Fibroblast of lung (primary cell): Measurements from ENCODE around the gene FREM1. TPM values are rescaled to one million over a fixed set of nuclear protein-coding genes. Genes with fewer than 3 reads are reported as not detected.

ENCODE experiments used
- DNase-seq, 2 donors: peaks; one replicate each; pipeline versions ENCODE4 v3.0.0 to v3.0.0-alpha.2; 2010; ENCODE audit warnings: low read depth in 2 of 2
- H2AFZ ChIP-seq: 2 replicates; pipeline ENCODE4 v1.5.1; 2012; ENCODE audit warnings: low read length, control low read depth, inconsistent platforms
- H3K27ac ChIP-seq: 2 replicates; pipeline ENCODE4 v1.5.1; 2011; ENCODE audit warnings: low read length, control low read depth; ENCODE audit not compliant: insufficient read depth
- H3K27me3 ChIP-seq: 2 replicates; pipeline ENCODE4 v1.5.1; 2011; ENCODE audit warnings: mild to moderate bottlenecking, low read length; ENCODE audit not compliant: control insufficient read depth, insufficient read depth
- H3K36me3 ChIP-seq: 2 replicates; pipeline ENCODE4 v1.5.1; 2011; ENCODE audit warnings: low read length; ENCODE audit not compliant: control insufficient read depth, insufficient read depth
- H3K4me1 ChIP-seq: 2 replicates; pipeline ENCODE4 v1.5.1; 2011; ENCODE audit warnings: low read length; ENCODE audit not compliant: control insufficient read depth, insufficient read depth; ENCODE audit errors: extremely low read depth
- H3K4me2 ChIP-seq: 2 replicates; pipeline ENCODE4 v1.5.1; 2011; ENCODE audit warnings: low read length, control low read depth; ENCODE audit not compliant: insufficient read depth; ENCODE audit errors: extremely low read depth
- H3K4me3 ChIP-seq, 4 experiments: fragments of 200-600 bp in 1 of 4; sonication (generic) in 1 of 4; replicated peaks in 1 of 4; 2 replicates each; pipeline ENCODE4 v1.5.1; 2011 to 2016; ENCODE audit warnings: low read length in 4 of 4, low read depth in 3 of 4, mild to moderate bottlenecking in 3 of 4, control low read depth in 2 of 4, inconsistent platforms in 1 of 4, mixed read lengths in 1 of 4; ENCODE audit not compliant: insufficient read depth in 1 of 4; ENCODE audit errors: control extremely low read depth in 1 of 4
- H3K79me2 ChIP-seq: 2 replicates; pipeline ENCODE4 v1.5.1; 2012; ENCODE audit warnings: mild to moderate bottlenecking, low read length, inconsistent platforms; ENCODE audit not compliant: control insufficient read depth, insufficient read depth
- H3K9ac ChIP-seq: 2 replicates; pipeline ENCODE4 v1.5.1; 2011; ENCODE audit warnings: mild to moderate bottlenecking, low read length, control low read depth; ENCODE audit not compliant: insufficient read depth
- H3K9me3 ChIP-seq: 2 replicates; pipeline ENCODE4 v1.5.1; 2012; ENCODE audit warnings: low read depth, low read length; ENCODE audit not compliant: control insufficient read depth, insufficient read depth
- H4K20me1 ChIP-seq: 2 replicates; pipeline ENCODE4 v1.5.1; 2011; ENCODE audit warnings: low read length; ENCODE audit not compliant: control insufficient read depth, insufficient read depth; ENCODE audit errors: extremely low read depth
- EZH2 ChIP-seq: IDR thresholded peaks from 2 replicates; pipeline ENCODE4 v1.5.1; 2012; ENCODE audit warnings: low read length, control low read depth, mild to moderate bottlenecking; ENCODE audit errors: missing control alignments
- polyA plus RNA-seq, 2 donors: library from polyadenylated mRNA; depleted of rRNA in 1 of 2; stranded (reverse) in 1 of 2; unstranded in 1 of 2; fragments of >200 nt; gene quantifications; 2 replicates each; pipeline ENCODE4 v1.2.1, GENCODE V29; 2011 to 2012; ENCODE audit warnings: missing spikeins in 1 of 2
- total RNA-seq: library from RNA; depleted of rRNA; stranded (reverse); fragments of >200 nt; gene quantifications from 2 replicates; pipeline ENCODE4 v1.2.1, GENCODE V29; 2014
- TF ChIP-seq, protein P1 (sequence below), 2 donors: IDR thresholded peaks in 1 of 2; conservative IDR thresholded peaks in 1 of 2; 1 replicate in 1 of 2; 2 replicates in 1 of 2; pipeline ENCODE4 v1.5.1; 2011 to 2012; ENCODE audit warnings: low read length in 2 of 2, control low read depth in 1 of 2, inconsistent platforms in 1 of 2, low read depth in 1 of 2, mild to moderate bottlenecking in 1 of 2

FREM1 gene
- total and polyA plus RNA-seq, 2 donors (not counting 1 experiment from before 2014, with no cell fraction given): under 0.01 to 0.01 TPM

DNA sequence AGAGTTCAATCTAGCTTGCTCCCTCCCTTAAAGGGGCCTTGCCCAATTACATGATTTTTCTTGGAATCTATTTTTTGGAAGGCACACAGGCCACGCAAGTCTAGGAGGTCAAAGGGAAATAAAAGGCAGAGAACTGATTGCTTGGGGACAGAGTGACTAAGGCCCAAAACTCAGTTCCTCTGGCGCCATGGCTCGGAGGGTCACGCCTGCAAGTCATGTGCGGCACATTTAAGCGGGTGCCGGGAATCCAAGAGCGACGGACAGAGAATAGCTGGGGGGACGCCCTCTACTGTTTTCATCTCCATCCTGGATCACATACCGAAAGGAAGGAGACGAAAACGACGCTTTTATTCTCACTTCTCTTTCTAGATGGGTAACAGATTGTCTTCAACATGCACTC is 78.6 kb downstream of the FREM1 start:
- Histone ChIP-seq H3K9me3 (no peaks in the 10 kb centered on the region), H3K27me3 (no peaks in the 10 kb centered on the region), H3K36me3 (no peaks in the 10 kb centered on the region), H3K4me3 (no peak overlapping the region), H3K4me2 (no peak overlapping the region), H3K4me1 (no peaks in the 10 kb centered on the region), H2AFZ (no peak overlapping the region), H3K9ac (no peak overlapping the region), H3K27ac (no peak overlapping the region), H4K20me1 (no peaks in the 10 kb centered on the region), H3K79me2 (no peaks in the 10 kb centered on the region)
- TF ChIP-seq, protein P1, sequence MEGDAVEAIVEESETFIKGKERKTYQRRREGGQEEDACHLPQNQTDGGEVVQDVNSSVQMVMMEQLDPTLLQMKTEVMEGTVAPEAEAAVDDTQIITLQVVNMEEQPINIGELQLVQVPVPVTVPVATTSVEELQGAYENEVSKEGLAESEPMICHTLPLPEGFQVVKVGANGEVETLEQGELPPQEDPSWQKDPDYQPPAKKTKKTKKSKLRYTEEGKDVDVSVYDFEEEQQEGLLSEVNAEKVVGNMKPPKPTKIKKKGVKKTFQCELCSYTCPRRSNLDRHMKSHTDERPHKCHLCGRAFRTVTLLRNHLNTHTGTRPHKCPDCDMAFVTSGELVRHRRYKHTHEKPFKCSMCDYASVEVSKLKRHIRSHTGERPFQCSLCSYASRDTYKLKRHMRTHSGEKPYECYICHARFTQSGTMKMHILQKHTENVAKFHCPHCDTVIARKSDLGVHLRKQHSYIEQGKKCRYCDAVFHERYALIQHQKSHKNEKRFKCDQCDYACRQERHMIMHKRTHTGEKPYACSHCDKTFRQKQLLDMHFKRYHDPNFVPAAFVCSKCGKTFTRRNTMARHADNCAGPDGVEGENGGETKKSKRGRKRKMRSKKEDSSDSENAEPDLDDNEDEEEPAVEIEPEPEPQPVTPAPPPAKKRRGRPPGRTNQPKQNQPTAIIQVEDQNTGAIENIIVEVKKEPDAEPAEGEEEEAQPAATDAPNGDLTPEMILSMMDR (conservative IDR thresholded peaks at IDR 0.05 in 1 of 2, IDR thresholded peaks at IDR 0.05 in 1 of 2; ENCODE audit: low read depth in 1 of 2, low read length in 2 of 2): no peak
- no peak for TF ChIP-seq EZH2
- DNase-seq: no peak

DNA sequence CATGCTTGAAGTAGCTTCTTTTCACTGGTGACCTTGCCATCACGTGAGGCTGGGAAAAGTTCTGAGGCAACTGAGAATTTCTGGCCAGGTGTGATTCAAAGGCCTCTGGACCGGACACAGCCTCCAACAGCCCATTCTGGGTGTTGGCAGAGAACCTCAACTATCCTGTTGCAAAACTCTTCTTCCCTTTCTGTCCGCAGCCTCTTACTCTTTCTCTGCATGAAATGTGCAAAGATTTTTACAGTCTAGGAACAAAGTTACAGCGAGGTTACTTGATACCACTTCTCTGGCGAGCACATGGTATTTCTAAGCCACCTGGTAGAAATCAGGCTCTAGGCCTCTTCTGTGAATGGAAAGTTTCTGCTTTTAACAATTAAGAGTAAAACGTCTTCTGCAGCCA is 79.2 kb downstream of the FREM1 start:
- Histone ChIP-seq H3K4me3 (no peak overlapping the region), H3K27me3 (no peaks in the 10 kb centered on the region), H3K79me2 (no peaks in the 10 kb centered on the region), H2AFZ (no peak overlapping the region), H4K20me1 (no peaks in the 10 kb centered on the region), H3K36me3 (no peaks in the 10 kb centered on the region), H3K9me3 (no peaks in the 10 kb centered on the region), H3K4me2 (no peak overlapping the region), H3K27ac (no peak overlapping the region), H3K4me1 (no peaks in the 10 kb centered on the region), H3K9ac (no peak overlapping the region)
- no peak for DNase-seq
- TF ChIP-seq, protein P1 (conservative IDR thresholded peaks at IDR 0.05 in 1 of 2, IDR thresholded peaks at IDR 0.05 in 1 of 2; ENCODE audit: low read depth in 1 of 2, low read length in 2 of 2): no peak
- TF ChIP-seq EZH2: no peak

DNA sequence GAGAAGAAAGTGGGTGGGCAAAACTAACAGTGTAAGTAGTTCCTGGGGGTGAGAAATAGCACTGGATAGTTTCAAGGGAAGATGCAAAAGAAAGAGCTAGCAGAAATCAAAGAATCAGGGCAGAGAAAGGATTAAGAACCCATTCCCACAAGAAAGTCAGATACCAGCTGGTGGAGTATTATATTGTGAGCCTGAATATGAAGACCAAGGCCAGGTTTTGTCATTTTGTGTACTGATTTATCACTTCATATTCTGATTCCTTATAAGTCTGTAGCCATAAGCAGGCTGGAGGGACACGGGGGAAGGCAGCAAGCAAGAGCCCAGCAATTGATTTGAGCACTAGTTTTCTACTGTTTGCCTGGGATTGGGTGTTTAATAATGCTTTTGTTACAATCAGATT is 80.2 kb downstream of the FREM1 start:
- Histone ChIP-seq H3K9me3 (no peaks in the 10 kb centered on the region), H3K79me2 (no peaks in the 10 kb centered on the region), H3K27me3 (no peaks in the 10 kb centered on the region), H3K9ac (no peak overlapping the region), H3K36me3 (no peaks in the 10 kb centered on the region), H4K20me1 (no peaks in the 10 kb centered on the region), H3K4me1 (no peaks in the 10 kb centered on the region), H3K4me2 (no peak overlapping the region), H3K27ac (no peak overlapping the region), H2AFZ (no peak overlapping the region), H3K4me3 (no peak overlapping the region)
- TF ChIP-seq EZH2: no peak
- TF ChIP-seq, protein P1 (conservative IDR thresholded peaks at IDR 0.05 in 1 of 2, IDR thresholded peaks at IDR 0.05 in 1 of 2; ENCODE audit: low read depth in 1 of 2, low read length in 2 of 2): no peak
- DNase-seq: no peak
